Measurements from ENCODE around the gene AXDND1. TPM values are rescaled to one million over a fixed set of nuclear protein-coding genes. Genes with fewer than 3 reads are reported as not detected.

Gene AXDND1
- total RNA-seq, 1 experiment from 2014 or later, result 0.48 TPM

DNA sequence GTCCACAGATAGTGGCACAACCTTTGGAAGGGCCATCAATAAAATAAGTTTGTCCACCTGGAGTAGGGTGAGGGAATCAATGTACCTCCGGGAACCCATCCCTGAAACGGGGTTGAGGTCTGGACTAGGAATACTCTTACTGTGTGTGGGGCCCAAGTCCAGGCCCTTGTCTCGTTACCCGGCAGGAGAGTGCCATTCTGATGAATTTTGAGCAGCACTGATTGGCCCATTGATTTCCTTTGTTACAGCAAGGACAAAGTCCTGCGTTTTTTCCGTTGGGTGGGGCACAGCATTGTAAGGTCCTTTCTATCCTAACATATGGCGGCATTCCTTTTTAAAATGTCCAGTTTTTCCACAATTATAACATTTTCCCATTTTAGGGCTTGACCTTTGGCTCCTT lies 75.2 kb downstream of the AXDND1 start:
- H2BK12ac ChIP-seq (ENCODE audit: insufficient read length, low read depth, low read length), result no peak overlapping the region
- H2BK20ac ChIP-seq (ENCODE audit: low read depth, low read length, poor library complexity, severe bottlenecking), result no peak overlapping the region
- H2BK120ac ChIP-seq (ENCODE audit: low read depth, low read length, poor library complexity, severe bottlenecking), result no peak overlapping the region
- peaks cover 0 to 4% (median 2%) of the 10 kb centered on the region in 3 experiments; a peak in 2 of 7 replicates for H3K36me3 Mint-ChIP-seq (ENCODE audit: insufficient read depth in 1 of 3, low read depth in 3 of 3)
- no peaks in the 10 kb centered on the region for H3K79me2 ChIP-seq (ENCODE audit: insufficient read depth, low read length)
- TF ChIP-seq, protein P1, sequence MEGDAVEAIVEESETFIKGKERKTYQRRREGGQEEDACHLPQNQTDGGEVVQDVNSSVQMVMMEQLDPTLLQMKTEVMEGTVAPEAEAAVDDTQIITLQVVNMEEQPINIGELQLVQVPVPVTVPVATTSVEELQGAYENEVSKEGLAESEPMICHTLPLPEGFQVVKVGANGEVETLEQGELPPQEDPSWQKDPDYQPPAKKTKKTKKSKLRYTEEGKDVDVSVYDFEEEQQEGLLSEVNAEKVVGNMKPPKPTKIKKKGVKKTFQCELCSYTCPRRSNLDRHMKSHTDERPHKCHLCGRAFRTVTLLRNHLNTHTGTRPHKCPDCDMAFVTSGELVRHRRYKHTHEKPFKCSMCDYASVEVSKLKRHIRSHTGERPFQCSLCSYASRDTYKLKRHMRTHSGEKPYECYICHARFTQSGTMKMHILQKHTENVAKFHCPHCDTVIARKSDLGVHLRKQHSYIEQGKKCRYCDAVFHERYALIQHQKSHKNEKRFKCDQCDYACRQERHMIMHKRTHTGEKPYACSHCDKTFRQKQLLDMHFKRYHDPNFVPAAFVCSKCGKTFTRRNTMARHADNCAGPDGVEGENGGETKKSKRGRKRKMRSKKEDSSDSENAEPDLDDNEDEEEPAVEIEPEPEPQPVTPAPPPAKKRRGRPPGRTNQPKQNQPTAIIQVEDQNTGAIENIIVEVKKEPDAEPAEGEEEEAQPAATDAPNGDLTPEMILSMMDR (conservative IDR thresholded peaks at IDR 0.05), result no peak
- H3T11ph ChIP-seq (ENCODE audit: low read length), result no peak overlapping the region
- no peak overlapping the region for H3K4me3 Mint-ChIP-seq
- no peaks in the 10 kb centered on the region for H3K4me1 ChIP-seq (ENCODE audit: insufficient read depth, low read length)
- H2BK5ac ChIP-seq (ENCODE audit: insufficient read length, low read length), result no peak overlapping the region
- no peaks in the 10 kb centered on the region for H4K20me1 ChIP-seq (ENCODE audit: control insufficient read depth, insufficient read depth, insufficient read length)
- no peak overlapping the region for H3K4ac ChIP-seq (ENCODE audit: low read depth, low read length)
- H3K79me1 ChIP-seq (ENCODE audit: insufficient read depth, low read depth, low read length, poor library complexity, severe bottlenecking), result no peaks in the 10 kb centered on the region
- no peaks in the 10 kb centered on the region for H3K27me3 ChIP-seq (ENCODE audit: insufficient read depth, low read length)
- H3K23me2 ChIP-seq (ENCODE audit: insufficient read length, low read depth, low read length, poor library complexity, severe bottlenecking), result no peaks in the 10 kb centered on the region
- no peak for DNase-seq
- H4K91ac ChIP-seq (ENCODE audit: insufficient read length, low read depth, low read length), result no peak overlapping the region
- no peak overlapping the region for H3K4me2 ChIP-seq (ENCODE audit: insufficient read depth, insufficient read length, low read length)
- peaks cover 7 to 13% of the 10 kb centered on the region in 2 experiments for H3K9me3 Mint-ChIP-seq
- H3K9ac ChIP-seq (ENCODE audit: extremely low read depth, insufficient read length, low read length), result no peak overlapping the region
- WGBS (ENCODE audit: extremely low coverage, insufficient read length, low lambda C conversion rate), result no CpG with 5 or more reads among the region's 7 CpGs
- H3K27me3 Mint-ChIP-seq (ENCODE audit: low read depth), result no peaks in the 10 kb centered on the region; the same call in 1 of the 2 replicates
- no peak overlapping the region for H3K18ac ChIP-seq (ENCODE audit: insufficient read length, low read depth, low read length)
- no peaks in the 10 kb centered on the region for H3K9me3 ChIP-seq (ENCODE audit: control insufficient read depth, low read depth, low read length)
- H2AFZ ChIP-seq (ENCODE audit: low read length), result no peak overlapping the region
- no peak overlapping the region for H2BK15ac ChIP-seq (ENCODE audit: low read depth, low read length)
- H4K5ac ChIP-seq (ENCODE audit: insufficient read length, low read depth, low read length), result no peak overlapping the region
- no peak overlapping the region for H3K27ac ChIP-seq (ENCODE audit: insufficient read length, low read depth, low read length)
- no peak overlapping the region for H4K8ac ChIP-seq (replicated peaks; ENCODE audit: insufficient read length, low read depth, low read length)
- no peak overlapping the region for H2AK5ac ChIP-seq (ENCODE audit: insufficient read length, low read length)
- H3K14ac ChIP-seq (ENCODE audit: insufficient read depth, low read length), result no peak overlapping the region
- H3K27ac Mint-ChIP-seq, result no peak overlapping the region
- H3K56ac ChIP-seq (ENCODE audit: insufficient read length, low read depth, low read length), result no peak overlapping the region
- H3K4me1 Mint-ChIP-seq, result no peaks in the 10 kb centered on the region
- H3K23ac ChIP-seq (ENCODE audit: insufficient read length, low read depth, low read length), result no peak overlapping the region
